ENCODE data around the gene KCNK2.
"Not testable (repeated sequence)": the region's sequence is repeated elsewhere in the genome, so short reads cannot be mapped to it uniquely, and the experiment has no call there.

The KCNK2 gene

DNA sequence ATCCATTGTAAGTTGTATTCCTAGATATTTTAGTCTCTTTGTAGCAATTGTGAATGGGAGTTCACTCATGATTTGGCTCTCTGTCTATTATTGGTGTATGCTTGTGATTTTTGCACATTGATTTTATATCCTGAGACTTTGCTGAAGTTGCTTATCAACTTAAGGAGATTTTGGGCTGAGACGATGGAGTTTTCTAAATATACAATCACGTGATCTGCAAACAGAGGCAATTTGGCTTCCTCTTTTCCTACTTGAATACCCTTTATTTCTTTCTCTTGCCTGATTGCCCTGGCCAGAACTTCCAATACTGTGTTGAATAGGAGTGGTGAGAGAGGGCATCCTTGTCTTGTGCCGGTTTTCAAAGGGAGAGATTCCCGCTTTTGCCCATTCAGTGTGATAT, 80.6 kb downstream of the KCNK2 start:
- not testable (repeated sequence) for DNase-seq

DNA sequence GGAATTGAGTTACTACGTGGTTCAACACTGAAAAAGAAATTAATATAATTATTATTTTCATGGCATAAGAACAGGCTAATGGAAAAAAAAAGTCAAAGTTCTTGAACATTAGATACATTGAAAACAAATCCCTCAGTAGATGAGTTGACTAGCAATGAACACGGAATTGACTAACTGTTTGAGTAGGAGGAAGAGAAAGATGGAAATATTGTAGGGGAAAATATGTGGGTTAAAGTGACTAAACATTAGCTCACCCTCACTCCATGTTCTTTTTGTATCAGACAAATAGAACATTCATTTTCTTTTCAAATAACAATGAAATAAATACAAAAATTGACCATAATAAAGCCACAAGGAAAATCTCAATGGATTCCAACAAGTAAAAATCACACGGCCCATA, 84.3 kb downstream of the KCNK2 start:
- no peak for DNase-seq

DNA sequence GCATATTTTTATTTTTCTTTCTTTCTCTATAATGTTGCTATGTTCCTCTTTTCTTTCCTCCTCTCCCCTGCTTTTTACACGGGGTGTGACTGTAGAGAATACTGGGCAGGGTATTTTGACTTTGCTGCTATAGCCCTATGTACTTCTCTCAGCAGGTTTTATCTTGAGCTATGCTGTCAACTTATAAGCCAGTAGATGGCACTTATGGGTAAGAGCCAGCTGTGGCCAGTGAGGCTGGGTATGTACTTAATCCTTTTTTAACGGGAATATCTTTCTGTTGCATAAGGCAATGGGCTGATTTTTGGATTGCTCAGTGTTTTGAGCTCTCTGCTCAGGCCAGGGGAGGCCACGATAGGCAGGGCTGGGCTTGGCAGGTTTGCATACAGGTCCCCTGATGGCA, 99.0 kb downstream of the KCNK2 start:
- no peak for DNase-seq

DNA sequence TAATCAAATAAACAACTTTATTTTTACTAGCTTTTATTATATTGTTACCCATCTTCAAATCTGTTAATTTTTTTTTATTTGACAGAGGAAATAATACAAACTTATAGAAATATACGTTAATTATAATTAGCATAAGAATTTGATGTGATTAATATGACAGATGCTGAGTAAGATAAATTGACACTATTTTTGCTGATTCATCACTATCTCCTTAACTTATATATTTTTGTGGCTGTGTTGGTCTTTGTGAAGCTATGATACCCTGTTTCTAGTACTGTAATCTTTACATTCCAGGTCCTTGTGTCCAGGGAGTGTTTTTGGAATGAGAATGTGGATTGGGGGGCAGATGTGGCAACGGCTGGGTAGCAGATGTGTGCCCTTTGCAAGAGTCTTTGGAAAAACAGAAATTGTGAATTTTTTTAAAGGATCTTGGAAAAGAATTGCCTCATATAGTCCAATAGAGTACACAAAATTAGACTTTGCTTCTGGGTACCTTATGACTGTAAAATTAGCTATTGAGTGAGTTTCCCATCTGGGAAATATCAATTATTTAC, 102.6 kb downstream of the KCNK2 start:
- DNase-seq: no peak

DNA sequence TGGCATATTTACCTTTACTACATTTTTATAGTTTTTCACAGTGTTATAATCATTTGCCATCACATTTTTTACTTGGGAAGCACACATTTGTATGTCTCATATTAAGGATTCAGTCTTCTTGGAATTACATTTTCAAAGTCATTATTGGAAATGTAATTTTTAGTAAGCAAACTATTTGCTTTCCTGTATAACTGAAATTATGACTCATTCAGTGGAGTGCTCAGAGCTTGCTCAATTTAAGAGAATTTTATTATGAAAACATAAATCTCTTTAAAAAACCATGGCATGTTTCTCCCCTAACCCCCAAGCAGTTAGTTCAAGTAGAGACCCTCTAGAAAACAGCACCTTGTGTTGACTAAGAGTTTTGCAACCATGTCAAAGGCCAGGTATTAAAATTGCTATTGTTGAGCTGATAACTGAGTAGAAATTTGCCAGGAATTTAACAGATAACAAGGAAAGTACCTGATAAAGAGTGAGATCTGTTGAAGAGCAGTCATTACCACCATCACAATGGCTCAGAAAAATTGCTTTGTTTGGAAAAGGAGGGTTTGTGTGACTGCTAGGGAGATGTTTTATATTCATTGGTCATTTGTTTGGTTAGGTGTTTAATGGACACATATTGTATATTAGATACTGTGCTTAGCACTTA, 105.9 kb downstream of the KCNK2 start:
- DNase-seq: no peak

DNA sequence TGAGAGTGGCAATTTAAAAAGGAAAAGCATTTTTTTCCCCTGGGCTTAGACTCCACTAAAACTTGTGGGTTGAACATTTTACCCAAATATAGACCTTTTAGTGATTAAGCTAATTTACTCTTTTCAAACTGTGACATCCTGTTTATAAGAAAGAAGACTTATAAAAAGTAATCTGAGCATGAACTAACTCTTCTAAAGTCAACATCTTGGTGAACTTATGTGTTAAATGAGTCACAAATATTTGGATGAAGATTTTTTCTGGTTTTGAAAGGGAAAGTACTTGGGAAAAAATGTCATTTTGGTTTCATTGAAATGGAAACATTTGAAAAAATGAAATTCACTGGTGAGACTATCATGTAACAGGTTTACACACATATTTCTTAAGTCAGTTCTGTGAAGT, 109.8 kb downstream of the KCNK2 start:
- no peak for DNase-seq

DNA sequence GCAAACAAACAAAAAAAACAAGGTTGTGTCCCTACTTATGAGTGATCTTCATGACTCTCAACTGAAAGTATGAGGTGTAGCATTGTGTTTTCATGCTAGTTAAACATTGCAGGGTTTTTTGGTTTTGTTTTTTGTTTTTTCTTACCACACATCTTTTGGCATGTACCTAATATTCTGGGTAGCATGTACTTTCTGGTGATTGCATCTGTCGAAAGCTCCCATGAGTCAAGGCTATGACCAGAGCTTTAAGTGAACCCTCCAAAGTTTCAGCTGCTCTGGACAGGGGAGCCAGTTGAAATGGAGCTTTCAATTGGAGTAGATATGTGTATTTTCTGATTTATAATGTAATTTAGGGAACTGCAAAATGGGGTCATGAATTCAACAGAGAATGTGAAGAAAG, 115.5 kb downstream of the KCNK2 start:
- DNase-seq: no peak

DNA sequence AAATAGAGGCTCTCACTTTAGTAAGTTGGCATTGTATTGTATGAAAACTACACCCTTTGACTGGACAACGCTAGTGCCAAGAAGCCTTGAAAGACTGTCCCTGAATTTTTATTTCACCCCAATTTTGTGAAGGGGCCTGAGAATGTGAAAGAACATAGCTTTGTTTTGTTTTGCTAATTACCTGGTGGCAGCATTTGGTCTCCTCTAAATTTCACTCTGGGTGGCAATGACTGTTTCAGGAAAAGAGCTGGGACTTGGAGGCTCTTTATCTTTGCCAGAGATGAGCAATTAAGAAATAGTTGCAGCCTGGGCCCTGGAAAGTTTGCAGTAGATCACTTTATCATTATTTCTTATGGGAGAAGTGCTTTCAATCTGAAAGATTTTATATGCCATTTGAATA, 117.6 kb downstream of the KCNK2 start:
- DNase-seq: no peak

DNA sequence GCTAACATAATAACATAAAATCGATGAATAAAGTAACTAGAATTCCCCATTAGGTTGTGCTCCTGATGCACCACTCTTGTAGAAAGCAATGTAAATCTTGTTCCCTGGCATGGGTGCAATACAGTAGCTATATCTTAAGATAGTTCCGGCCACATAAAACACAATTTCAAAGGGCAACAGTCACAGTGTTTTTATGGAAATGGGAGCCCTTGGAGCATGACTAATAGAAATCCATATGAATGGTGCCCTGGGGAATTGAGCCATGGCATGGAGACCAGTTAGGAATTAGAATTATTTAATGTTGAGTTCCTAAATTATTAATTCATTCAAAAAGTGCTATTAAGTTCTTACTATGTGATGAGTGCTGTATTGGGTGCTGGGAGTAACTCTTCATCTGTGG, 118.7 kb downstream of the KCNK2 start:
- DNase-seq: no peak

DNA sequence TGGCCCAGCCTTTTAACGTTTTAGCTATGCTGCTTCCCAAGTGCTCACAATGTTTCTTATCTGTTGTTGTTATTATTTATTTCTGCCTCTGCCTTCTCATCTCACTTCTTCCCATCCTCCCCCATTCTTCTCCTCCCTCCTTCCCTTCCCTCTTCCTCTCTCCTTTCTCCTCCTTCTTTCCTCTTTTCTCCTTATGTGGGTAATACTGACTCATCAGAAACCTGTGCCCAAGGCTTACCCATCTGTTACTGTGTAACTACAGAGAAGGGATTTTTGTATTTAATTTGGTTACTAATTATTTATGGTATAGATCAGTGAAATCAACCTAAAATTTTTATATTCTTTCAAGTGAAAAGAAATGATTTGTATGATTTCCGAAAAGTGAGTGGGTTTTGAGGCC, 120.3 kb downstream of the KCNK2 start:
- DNase-seq: no peak

DNA sequence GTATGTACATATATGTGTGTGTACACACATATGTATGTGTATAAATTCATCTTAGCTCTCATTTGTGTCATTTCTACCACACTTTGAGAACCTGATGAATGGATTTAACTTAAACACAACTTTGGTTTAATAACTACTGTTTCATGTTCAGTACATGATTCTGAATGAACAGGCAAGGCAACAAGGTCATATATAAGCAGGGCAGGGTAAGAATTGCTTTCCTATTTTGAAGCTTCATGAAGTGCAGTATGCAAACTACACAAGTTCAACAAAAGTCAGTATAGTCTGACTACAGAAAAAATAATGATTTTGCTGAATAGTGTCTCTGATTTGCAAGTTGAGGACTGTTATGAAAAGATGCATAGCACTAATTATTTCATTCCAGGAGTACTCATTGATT, 127.6 kb downstream of the KCNK2 start:
- no peak for DNase-seq

DNA sequence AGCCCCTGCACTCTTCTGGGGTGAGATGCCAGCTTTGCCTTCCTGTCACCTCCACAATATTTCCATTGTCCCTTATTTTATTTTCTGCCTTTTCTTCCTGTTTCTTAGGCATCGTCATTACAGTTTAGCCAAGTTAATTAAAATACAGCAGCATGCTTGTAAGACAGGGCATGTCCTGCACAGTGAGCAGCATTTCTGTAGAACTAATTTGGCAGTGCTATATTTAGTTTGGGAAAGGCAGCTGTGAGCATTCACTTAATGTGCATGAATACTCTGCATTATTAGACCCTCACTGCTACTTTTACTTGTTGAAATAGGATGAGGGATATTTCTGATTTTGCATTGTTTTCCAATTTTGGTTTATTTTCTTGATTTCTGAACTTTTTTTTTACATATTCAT, 133.3 kb downstream of the KCNK2 start:
- DNase-seq: no peak

DNA sequence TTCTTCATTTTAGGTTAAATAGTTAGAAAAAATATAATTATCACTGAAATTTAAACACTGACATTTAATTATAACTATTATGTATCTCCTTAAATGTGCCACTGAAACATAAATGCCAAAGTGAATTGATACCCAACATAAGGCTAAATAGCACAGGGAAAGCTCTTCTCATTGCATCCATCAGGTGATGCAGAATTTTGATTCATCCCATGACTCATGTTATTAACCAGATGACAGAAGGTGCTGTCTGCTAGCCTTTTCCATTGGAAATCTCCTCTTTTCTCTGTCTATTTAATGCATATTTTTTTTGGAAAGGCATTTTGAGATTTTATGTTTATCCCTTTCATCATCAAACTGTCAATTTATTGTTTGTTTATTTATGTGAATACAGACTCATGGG, 136.8 kb downstream of the KCNK2 start:
- DNase-seq: no peak

DNA sequence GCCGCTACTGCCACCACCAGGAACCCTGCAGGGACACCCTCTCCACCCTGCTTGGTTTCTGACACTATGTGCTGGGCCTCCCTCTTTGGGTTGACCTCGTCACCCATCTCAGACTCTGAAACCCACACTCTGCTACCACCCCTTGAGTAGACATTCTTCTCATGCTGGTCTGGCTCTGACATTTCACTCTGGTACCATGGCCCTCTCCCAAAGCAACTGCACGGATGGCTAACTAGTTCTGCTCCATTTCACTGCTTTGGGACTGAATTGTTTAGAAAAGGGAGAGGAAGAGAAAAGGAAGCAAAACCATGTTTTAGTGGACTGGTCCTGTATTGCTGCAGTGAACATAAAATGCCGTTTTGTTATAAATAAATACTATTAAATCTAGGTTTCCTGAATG, 137.8 kb downstream of the KCNK2 start:
- DNase-seq: no peak

DNA sequence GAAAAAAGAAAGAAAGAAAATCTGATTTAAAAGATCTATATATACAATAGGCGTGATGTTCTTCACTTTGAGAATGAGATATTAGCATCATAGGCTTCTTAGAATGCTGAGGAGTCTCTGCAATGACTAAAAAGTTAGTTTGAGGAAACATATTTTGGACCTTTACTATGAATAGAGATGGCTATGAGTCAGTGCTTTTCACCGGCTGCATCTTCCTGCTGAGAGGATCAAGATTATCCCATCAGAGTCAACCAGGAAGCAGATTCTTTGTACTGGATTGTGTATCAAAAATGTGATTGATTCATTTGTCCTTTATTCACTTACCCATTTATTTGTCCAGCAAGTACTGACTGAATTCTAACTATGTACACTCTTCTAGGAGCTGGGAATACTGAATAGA, 144.2 kb downstream of the KCNK2 start:
- no peak for DNase-seq

DNA sequence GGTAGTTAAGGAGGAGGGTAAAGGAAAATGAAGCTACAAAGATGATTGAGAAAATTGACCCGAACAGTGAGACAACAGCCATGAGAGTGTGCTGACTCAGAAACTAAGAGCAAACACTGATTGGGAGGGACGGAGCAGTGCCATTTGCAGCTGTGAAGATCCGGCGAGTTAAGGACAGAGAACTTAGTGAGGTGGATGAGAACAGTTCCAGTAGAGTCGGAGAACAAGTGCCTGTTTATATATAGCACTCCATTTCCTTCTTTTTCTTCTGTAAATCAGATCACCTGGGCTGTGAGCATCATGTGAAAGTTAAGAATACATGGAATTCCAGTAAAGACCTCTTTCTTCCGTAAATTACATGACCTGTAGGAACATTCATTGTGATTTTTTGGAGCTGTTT, 145.7 kb downstream of the KCNK2 start:
- DNase-seq: no peak

DNA sequence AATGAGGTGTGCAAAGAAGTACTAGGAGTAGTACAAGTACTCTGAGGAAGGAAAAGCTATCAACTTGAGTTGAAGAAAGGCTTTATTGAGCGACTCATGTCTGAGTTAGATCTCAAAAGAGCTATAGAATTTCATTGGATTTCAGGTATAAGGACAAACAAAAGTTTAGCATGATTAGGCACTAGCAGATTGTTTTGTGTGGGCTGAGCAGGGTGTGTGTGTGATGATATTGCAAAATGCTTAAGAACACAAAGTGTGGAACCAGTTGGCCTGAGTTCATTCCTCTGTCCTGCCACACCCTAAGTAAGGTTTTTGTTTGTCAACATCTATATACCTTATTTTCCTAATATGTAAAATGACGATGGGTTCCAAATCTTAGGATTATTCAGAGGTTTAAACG, 158.9 kb downstream of the KCNK2 start:
- DNase-seq: no peak

DNA sequence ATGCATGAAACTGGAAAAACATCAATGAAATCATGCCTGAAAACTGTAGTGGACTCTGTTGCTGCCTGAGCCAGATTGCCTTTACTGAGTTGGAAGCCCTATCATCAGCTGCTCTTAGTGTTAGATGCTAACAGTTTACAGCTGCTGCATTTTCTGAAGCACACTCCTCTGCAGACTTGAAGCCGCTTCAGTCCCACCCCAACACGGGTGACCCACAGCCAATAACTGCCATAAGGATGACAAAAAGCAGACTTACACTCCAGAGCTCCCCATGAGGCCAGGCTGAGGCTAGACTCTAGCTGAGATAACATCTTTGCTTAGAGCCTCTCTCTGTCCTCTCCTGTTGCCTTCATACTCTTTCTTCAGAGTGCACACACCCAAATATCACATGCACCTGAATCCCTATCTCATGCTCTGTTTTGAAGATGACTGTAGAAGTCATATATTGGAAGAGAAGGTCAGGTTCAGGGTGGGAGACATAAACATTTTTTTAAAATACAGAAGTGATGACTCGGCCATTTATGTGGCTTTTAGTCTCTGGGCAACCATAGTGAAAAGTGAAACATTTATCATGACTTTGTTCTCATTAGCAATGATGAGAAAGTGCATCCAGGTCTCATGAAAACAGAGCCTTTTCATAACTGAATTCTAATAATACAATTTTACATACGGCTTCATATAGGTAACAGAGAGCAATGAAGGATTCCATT, 161.0 kb downstream of the KCNK2 start:
- no peak for DNase-seq

DNA sequence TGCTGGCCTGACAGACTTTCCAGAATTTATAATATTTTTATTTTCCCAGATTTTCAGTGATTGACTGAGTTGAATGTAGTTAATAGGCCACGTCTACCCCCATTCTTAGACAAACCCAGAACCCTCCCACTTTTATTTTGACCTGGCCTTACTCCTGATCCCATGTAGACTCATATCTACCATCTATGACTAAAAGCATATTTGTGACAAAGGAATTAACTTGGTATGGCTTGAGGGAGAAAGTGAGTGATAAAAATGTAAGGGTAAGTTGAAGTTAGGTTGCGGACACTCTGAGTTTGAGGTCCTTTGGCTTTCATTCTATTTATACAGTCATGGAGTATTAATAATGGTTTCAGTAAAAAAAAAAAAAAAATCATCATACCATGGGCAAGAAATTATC, 168.4 kb downstream of the KCNK2 start:
- no peak for DNase-seq

DNA sequence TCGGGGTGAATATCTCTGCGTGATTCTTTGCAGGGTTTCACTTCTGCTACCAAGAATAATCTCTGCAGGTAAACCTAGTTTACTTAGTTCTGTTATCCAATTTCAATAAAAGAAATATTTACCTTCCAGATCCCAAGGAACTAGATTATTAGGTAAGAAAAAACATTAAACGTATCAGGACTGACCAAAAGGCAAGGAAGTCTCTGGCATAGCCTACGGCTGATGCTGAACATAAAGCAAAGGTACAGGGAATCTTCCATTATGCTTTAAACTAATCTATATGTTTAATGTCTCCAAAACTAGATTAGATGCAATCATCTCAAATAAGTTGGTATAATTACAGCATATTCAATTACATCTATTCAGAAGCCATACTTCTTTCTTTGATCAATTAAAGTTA, 168.9 kb downstream of the KCNK2 start:
- DNase-seq: no peak

DNA sequence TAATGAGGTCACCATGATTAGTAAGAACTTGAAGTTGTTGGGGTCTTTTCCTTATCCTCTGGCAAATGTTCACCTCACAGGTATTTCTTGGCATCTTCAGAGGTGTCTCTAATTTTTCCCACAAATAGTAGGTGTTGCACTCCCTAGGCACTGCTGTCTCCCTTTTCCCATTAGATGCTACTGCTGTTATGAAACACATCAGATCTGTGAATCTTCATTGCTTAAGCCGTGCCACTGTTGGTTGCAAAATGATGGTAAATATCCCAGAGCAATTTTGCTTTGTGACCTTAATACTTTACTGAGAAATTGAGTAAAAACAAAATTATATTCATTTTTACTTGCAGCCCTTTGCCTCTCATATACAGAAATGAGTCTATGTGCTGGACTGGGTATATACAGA, 169.6 kb downstream of the KCNK2 start:
- DNase-seq: no peak

DNA sequence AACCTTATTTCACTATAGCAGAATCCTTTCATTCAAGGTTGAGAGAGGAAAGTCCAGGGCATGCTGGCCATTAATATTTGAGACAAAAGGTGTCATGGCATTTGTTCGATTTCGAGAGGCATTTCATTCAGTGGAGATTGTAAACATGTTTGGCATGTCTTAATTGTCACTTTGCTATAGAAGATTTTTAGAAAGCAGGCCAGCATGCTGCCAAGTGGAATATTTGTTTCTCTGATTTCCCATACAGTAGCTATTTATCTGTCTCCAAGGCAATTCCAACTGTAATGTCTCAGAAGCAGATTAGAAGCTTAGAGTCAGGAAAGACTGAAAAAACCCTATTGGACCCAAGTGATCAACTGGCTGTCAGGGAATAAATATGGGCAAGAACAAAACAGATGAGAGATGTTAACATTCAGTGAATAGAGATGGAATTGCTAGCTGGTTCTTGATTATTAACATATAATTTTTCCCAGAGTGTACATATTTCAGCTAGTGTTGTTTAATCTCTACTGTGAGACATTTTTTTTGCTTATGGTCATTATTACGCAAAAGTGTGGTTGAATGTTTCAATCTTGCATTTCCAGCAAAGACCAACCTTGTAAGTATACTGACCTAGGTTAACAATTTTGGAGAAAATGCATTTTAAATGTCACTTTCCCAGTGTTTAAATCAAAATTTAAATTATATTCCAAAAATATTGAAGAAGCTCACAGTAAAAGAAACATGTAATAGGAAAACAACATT, 174.6 kb downstream of the KCNK2 start:
- DNase-seq: no peak

DNA sequence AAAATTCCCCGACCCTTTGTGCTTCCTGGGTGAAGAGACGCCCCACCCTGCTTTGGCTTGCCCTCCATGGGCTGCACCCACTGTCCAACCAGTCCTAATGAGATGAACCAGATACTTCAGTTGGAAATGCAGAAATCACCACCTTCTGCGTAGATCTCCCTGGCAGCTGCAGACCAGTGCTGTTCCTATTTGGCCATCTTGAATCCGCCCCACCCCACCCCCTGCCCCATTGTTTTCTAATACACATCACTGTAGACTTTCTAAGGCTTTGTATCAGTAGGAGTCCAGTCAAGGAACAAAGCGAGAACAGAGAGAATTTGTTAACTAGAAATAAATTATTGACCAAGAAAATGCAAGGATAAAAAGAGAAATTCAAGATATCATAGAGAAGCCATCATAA, 178.2 kb downstream of the KCNK2 start:
- no peak for DNase-seq

DNA sequence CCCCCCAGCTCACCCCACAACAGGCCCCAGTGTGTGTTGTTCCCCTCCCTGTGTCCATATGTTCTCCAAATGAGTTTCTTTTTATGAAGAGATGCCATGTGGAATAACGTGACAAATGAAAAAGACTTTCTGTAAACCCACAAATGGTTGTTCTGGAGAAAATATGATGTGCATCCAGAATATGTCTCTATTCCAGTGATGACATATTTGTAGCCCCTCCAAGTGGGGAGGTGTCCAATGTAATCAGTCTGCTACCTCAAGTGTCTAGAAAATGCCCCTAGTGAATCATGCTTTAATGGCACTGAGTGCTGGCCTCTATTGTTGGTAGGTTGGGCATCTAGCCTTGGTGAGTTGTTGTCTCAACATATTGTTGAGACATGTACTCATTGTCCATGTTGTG, 179.6 kb downstream of the KCNK2 start:
- no peak for DNase-seq
